Measurements from ENCODE around the gene MPV17L2. TPM values are rescaled to one million over a fixed set of nuclear protein-coding genes. Genes with fewer than 3 reads are reported as not detected.
A peak's percentile ranks its signal among the peaks of the same experiment; 100 is the strongest.

Gene MPV17L2
- total RNA-seq, 4 donors from 2014 or later, result 13.8 to 30.7 (median 22.4) TPM

GRCh38 chr19:18145391-18145999 is 47.5 kb upstream of the MPV17L2 start:
- Histone ChIP-seq H3K9me3 (no peaks in the 10 kb centered on the region), H3K36me3 (peaks cover 0 to 75% of the 10 kb centered on the region in 2 donors), H3K4me3 (no peak overlapping the region), H3K4me1 (no peaks in the 10 kb centered on the region), H3K27me3 (no peaks in the 10 kb centered on the region), H3K27ac (no peak overlapping the region)
- TF ChIP-seq POLR2A (IDR thresholded peaks at IDR 0.05), result no peak
- TF ChIP-seq EP300 (IDR thresholded peaks at IDR 0.05), result no peak
- TF ChIP-seq, protein P1, sequence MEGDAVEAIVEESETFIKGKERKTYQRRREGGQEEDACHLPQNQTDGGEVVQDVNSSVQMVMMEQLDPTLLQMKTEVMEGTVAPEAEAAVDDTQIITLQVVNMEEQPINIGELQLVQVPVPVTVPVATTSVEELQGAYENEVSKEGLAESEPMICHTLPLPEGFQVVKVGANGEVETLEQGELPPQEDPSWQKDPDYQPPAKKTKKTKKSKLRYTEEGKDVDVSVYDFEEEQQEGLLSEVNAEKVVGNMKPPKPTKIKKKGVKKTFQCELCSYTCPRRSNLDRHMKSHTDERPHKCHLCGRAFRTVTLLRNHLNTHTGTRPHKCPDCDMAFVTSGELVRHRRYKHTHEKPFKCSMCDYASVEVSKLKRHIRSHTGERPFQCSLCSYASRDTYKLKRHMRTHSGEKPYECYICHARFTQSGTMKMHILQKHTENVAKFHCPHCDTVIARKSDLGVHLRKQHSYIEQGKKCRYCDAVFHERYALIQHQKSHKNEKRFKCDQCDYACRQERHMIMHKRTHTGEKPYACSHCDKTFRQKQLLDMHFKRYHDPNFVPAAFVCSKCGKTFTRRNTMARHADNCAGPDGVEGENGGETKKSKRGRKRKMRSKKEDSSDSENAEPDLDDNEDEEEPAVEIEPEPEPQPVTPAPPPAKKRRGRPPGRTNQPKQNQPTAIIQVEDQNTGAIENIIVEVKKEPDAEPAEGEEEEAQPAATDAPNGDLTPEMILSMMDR (IDR thresholded peaks at IDR 0.05), result no peak
- TF ChIP-seq POLR2AphosphoS5 (IDR thresholded peaks at IDR 0.05), result no peak
- 60 to 100% methylated on average over 1 of the region's 19 CpGs for WGBS, 2 donors (ENCODE audit: low coverage in 1 of 2)
- ATAC-seq, result no peak

DNA sequence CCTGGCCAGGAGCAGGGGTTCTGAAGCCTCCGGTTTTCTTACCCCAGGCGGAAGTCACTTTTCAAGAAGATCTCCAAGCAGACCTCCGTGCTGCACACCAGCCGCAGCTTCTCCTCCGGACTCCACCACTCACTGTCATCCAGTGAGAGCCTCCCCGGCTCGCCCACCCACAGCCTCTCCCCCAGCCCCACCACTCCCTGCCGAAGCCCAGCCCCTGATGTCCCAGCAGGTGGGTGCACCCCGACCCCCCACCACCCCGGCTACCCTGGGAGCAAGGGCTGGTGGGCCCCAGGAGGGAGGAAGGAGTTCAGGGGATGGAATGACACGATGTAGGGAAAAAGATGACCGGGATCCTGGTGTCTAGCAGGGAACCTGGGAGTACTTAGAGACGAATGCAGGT is 45.6 kb upstream of the MPV17L2 start:
- Histone ChIP-seq H3K4me1 (peaks cover 0 to 12% (median 8%) of the 10 kb centered on the region in 3 donors), H3K27me3 (no peaks in the 10 kb centered on the region), H3K27ac (no peak overlapping the region), H3K9me3 (no peaks in the 10 kb centered on the region), H3K4me3 (no peak overlapping the region), H3K36me3 (peaks cover 0 to 56% of the 10 kb centered on the region in 2 donors)
- TF ChIP-seq EP300 (IDR thresholded peaks at IDR 0.05) (no peak), POLR2A (IDR thresholded peaks at IDR 0.05) (no peak), POLR2AphosphoS5 (IDR thresholded peaks at IDR 0.05) (no peak)
- TF ChIP-seq, protein P1 (IDR thresholded peaks at IDR 0.05), result no peak
- ATAC-seq, result no peak
- 70 to 71% methylated on average over 3 to 4 of the region's 13 CpGs for WGBS, 2 donors (ENCODE audit: low coverage in 1 of 2)

- H3K27ac ChIP-seq, result no peak overlapping the region
- H3K9me3 ChIP-seq, result no peaks in the 10 kb centered on the region
- TF ChIP-seq, protein P1 (IDR thresholded peaks at IDR 0.05), result no peak
- WGBS, 2 donors (ENCODE audit: low coverage in 1 of 2), result 0 to 71% methylated on average over 1 to 6 of the region's 16 CpGs
- H3K27me3 ChIP-seq, result no peaks in the 10 kb centered on the region
- H3K4me1 ChIP-seq, result peaks cover 0 to 24% (median 17%) of the 10 kb centered on the region in 3 donors
- no peak overlapping the region for H3K4me3 ChIP-seq
- peaks cover 0 to 34% of the 10 kb centered on the region in 2 donors for H3K36me3 ChIP-seq
- no peak for ATAC-seq
Measured at GRCh38 chr19:18149596-18149975, 43.4 kb upstream of the MPV17L2 start.

GRCh38 chr19:18150776-18151624 is 42.0 kb upstream of the MPV17L2 start:
- TF ChIP-seq, protein P1 (IDR thresholded peaks at IDR 0.05), result no peak
- TF ChIP-seq EP300 (IDR thresholded peaks at IDR 0.05) (no peak), POLR2A (IDR thresholded peaks at IDR 0.05) (no peak)
- Histone ChIP-seq H3K9me3 (no peaks in the 10 kb centered on the region), H3K36me3 (peaks cover 0 to 25% of the 10 kb centered on the region in 2 donors), H3K27me3 (no peaks in the 10 kb centered on the region), H3K4me3 (no peak overlapping the region), H3K27ac (peak overlapping the region in 3 of 4 donors; percentile 84 to 97 (median 97)), H3K4me1 (peaks cover 0 to 38% (median 17%) of the 10 kb centered on the region in 3 donors)
- ATAC-seq, result no peak
- WGBS, 2 donors (ENCODE audit: low coverage in 1 of 2), result 40 to 68% methylated on average over 1 to 4 of the region's 18 CpGs
